LNCaP clone FGC (cell line): ENCODE measurements around the gene SMYD1.

Experiments
- DNase-seq: peaks from one replicate; pipeline ENCODE4 v3.0.0-alpha.2; 2011; ENCODE audit warnings: low read depth
- H3K4me3 ChIP-seq: 2 replicates; pipeline ENCODE4 v1.5.1; 2011; ENCODE audit warnings: mild to moderate bottlenecking, low read depth, low read length, control low read depth
- TF ChIP-seq, protein P1 (sequence below): IDR thresholded peaks from 2 replicates; pipeline ENCODE4 v1.5.1; 2012; ENCODE audit warnings: mild to moderate bottlenecking; ENCODE audit not compliant: control insufficient read depth, insufficient read depth; ENCODE audit errors: extremely low read depth

Gene SMYD1

DNA sequence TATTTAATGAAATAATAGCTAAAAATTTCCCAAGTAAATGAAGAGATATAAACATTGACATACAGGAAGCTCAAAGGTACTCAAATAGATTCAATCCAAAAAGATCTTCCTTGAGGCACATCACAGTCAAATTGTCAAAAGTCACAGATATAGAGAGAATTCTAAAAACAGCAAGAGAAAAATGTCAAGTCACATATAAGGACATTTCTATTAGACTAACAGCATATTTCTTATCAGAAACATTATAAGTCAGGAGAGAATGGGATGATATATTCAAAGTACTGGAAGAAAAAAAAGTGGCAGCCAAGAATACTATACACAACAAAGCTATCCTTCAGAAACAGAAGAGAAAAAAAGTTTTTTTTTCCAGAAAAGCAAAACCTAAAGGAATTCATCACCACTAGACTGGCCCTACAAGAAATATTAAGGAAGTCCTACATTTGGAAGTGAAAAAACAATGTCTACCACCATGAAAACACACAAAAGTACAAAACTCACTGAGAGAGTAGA lies 81.4 kb downstream of the SMYD1 start:
- no peak for DNase-seq
- TF ChIP-seq, protein P1, sequence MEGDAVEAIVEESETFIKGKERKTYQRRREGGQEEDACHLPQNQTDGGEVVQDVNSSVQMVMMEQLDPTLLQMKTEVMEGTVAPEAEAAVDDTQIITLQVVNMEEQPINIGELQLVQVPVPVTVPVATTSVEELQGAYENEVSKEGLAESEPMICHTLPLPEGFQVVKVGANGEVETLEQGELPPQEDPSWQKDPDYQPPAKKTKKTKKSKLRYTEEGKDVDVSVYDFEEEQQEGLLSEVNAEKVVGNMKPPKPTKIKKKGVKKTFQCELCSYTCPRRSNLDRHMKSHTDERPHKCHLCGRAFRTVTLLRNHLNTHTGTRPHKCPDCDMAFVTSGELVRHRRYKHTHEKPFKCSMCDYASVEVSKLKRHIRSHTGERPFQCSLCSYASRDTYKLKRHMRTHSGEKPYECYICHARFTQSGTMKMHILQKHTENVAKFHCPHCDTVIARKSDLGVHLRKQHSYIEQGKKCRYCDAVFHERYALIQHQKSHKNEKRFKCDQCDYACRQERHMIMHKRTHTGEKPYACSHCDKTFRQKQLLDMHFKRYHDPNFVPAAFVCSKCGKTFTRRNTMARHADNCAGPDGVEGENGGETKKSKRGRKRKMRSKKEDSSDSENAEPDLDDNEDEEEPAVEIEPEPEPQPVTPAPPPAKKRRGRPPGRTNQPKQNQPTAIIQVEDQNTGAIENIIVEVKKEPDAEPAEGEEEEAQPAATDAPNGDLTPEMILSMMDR, result no peak

DNA sequence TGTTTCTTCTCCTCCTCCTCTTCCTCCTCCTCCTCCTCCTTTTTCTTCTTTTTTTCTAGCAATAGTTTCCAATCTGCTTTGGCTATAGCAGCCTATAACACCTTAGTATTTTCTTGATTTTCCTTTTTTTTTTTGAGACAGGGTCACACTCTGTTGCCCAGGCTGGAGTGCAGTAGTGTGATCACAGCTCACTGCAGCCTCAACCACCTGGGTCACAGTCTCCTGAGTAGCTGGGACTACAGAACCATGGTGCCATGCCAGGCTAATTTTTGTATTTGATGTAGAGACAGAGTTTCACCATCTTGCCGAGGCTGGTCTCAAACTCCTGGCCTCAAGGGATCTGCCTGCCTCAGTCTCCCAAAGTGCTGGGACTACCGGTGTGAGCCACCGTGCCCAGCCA lies 91.9 kb downstream of the SMYD1 start:
- no peak overlapping the region for H3K4me3 ChIP-seq
- DNase-seq, result no peak
- TF ChIP-seq, protein P1, result no peak

More for the DNA sequence above, 81.4 kb downstream of the SMYD1 start:
- H3K4me3 ChIP-seq, result no peak overlapping the region

DNA sequence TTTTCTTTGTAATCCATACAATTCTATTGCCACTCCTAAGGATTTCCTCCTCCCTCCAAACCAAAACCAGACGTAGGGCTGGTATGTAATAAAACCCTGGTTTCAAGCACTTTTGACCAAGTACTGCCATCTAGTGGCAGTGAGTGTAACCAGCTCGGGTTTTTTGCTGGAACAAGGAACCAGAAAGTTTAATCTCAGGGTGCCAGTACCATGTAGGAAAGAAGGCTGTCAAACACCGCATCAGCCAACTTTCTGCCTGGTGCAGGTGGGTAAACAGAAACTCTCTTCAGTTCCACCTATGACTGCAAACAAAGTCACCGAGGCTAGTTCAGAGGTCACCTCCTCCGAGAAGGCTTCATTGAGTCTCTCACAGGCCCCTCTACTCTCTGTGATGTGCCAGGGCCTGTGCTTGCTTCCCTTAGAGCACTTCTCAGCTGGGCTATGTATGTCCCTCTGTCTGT lies 92.4 kb downstream of the SMYD1 start:
- peak; percentile 31 for DNase-seq
- no peak overlapping the region for H3K4me3 ChIP-seq
- TF ChIP-seq, protein P1, result peak; percentile 86

DNA sequence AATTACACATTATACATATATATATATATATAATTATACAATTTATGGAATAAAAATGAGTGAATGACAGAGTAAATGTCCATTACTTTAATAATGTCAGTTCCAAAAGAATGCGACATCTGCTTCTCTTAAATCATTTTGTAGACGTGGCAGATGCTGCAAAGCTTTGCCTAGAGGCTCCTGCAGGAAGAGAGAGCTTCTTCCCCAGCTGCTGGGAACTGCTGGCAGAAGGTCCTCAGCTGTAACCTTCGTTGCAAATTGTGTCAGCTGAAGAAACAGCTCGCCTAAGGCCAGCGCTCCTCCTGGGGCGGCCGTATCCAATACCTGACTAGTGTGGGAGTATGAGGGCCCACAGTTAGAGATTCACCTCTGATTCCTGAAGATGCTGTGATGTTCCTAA lies 92.9 kb downstream of the SMYD1 start:
- DNase-seq, result no peak
- TF ChIP-seq, protein P1, result no peak
- H3K4me3 ChIP-seq, result no peak overlapping the region

DNA sequence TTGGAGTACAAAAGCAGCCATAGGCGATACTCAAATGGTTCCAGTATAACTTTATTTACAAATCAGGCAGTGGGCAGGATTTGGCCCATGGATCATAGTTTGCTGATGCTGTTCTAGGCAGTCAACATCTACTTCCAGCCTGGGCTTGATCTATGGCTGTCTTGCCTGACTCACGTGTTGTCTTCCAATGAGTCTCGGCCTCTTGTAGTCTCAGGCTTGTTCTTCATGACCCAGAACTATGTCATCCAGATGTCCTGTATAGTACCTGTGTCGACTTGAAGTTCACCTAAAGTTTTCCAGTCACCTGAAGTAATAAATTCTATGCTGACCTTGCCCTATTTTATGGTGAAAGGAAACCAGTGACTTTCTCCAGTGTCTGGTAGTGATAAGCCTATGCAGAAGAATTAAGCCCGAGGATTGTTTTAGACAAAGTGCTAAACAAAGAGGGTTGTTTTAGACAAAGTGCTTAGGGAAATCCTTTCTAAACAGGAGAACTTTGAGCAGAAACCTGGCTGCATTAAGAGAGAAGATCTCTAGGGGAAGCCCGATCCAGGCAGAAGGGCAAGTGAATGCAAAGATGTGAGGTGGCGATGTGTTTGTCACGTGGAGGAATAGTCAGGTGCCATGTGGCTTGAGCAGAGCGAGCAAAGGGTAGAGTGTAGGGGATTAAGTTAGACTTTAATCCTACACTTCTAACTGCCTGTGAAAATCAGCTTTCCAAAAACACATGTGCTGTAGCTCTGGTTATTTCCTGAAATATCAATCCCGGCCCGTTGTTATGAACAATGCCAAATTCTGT lies 94.0 kb downstream of the SMYD1 start:
- H3K4me3 ChIP-seq, result no peak overlapping the region
- TF ChIP-seq, protein P1, result no peak
- no peak for DNase-seq
